HEK293T (cell line): ENCODE results near the gene GARS1.

Source experiments
- BHLHE40 ChIP-seq: fragments of 450-650 bp; IDR thresholded peaks from 2 replicates; pipeline ENCODE4 v1.6.1; 2016; ENCODE audit warnings: mild to moderate bottlenecking, moderate library complexity, borderline replicate concordance
- FOXA1 ChIP-seq: fragments of 450-650 bp; IDR thresholded peaks from 2 replicates; pipeline ENCODE4 v1.6.1; 2016; ENCODE audit warnings: mild to moderate bottlenecking
- FOXM1 ChIP-seq: fragments of 450-650 bp; IDR thresholded peaks from 2 replicates; pipeline ENCODE4 v1.6.1; 2017; ENCODE audit warnings: mild to moderate bottlenecking, borderline replicate concordance
- HDGF ChIP-seq: fragments of 450-650 bp; IDR thresholded peaks from 2 replicates; pipeline ENCODE4 v1.6.1; 2017; ENCODE audit warnings: antibody characterized with exemption, borderline replicate concordance
- L3MBTL2 ChIP-seq: fragments of 450-650 bp; conservative IDR thresholded peaks from 2 replicates; pipeline ENCODE4 v1.6.1; 2016; ENCODE audit warnings: mild to moderate bottlenecking
- LEF1 ChIP-seq: fragments of 450-650 bp; IDR thresholded peaks from 2 replicates; pipeline ENCODE4 v1.6.1; 2017; ENCODE audit warnings: mild to moderate bottlenecking, borderline replicate concordance
- PKNOX1 ChIP-seq: fragments of 450-650 bp; IDR thresholded peaks from 2 replicates; pipeline ENCODE4 v1.6.1; 2016
- SP1 ChIP-seq: fragments of 450-650 bp; IDR thresholded peaks from 2 replicates; pipeline ENCODE4 v1.6.1; 2017
- SUZ12 ChIP-seq: fragments of 450-650 bp; IDR thresholded peaks from 2 replicates; pipeline ENCODE4 v1.6.1; 2016; ENCODE audit warnings: mild to moderate bottlenecking
- TARDBP ChIP-seq: fragments of 450-650 bp; IDR thresholded peaks from 2 replicates; pipeline ENCODE4 v1.6.1; 2016
- ZNF384 ChIP-seq: fragments of 450-650 bp; IDR thresholded peaks from 2 replicates; pipeline ENCODE4 v1.6.1; 2016

GRCh38 chr7:30657131-30657530 is 62.5 kb downstream of the GARS1 start:
- TF ChIP-seq FOXM1 (no peak), FOXA1 (no peak), BHLHE40 (no peak), HDGF (no peak), L3MBTL2 (no peak), ZNF384 (no peak), SUZ12 (no peak), PKNOX1 (no peak), TARDBP (no peak), SP1 (no peak), LEF1 (no peak)
